DOHH2 (cell line): Measurements from ENCODE around the gene PTPN18.

ENCODE experiments used
- H3F3A ChIP-seq: fragments of 200-600 bp; sonication (generic), shearing (Covaris generic); 2 replicates; pipeline ENCODE4 v1.6.0; 2016; ENCODE audit warnings: antibody characterized with exemption, mild to moderate bottlenecking; ENCODE audit not compliant: control insufficient read depth, insufficient read depth
- H3K27ac ChIP-seq: fragments of 200-600 bp; sonication (generic); 2 replicates; pipeline ENCODE4 v1.5.1; 2014; ENCODE audit warnings: low read depth, mild to moderate bottlenecking, low read length, moderate library complexity
- H3K27me3 ChIP-seq: fragments of 200-600 bp; sonication (generic); 2 replicates; pipeline ENCODE4 v1.6.1; 2014; ENCODE audit warnings: mild to moderate bottlenecking, low read length, mixed read lengths; ENCODE audit not compliant: control insufficient read depth
- H3K36me3 ChIP-seq: fragments of 200-600 bp; sonication (generic); 2 replicates; pipeline ENCODE4 v1.6.1; 2014; ENCODE audit warnings: mild to moderate bottlenecking, low read length, moderate library complexity, mixed read lengths; ENCODE audit not compliant: control insufficient read depth
- H3K4me1 ChIP-seq: fragments of 200-600 bp; sonication (generic); 2 replicates; pipeline ENCODE4 v1.6.1; 2014; ENCODE audit warnings: mild to moderate bottlenecking, low read length, mixed read lengths; ENCODE audit not compliant: control insufficient read depth
- H3K4me2 ChIP-seq: fragments of 200-600 bp; sonication (generic); 2 replicates; pipeline ENCODE4 v1.6.0; 2014; ENCODE audit warnings: mild to moderate bottlenecking, low read length, moderate library complexity
- H3K4me3 ChIP-seq: fragments of 200-600 bp; sonication (generic); 2 replicates; pipeline ENCODE4 v1.5.1; 2014; ENCODE audit warnings: mild to moderate bottlenecking, low read length, mixed read lengths
- H3K79me2 ChIP-seq: fragments of 200-600 bp; sonication (generic); 2 replicates; pipeline ENCODE4 v1.6.1; 2014; ENCODE audit warnings: mild to moderate bottlenecking, low read length, mixed read lengths; ENCODE audit not compliant: control insufficient read depth
- H3K9me2 ChIP-seq: fragments of 200-600 bp; sonication (generic); replicated peaks from 2 replicates; pipeline ENCODE4 v1.6.1; 2014; ENCODE audit warnings: mild to moderate bottlenecking, low read length, mixed read lengths; ENCODE audit not compliant: control insufficient read depth
- H3K9me3 ChIP-seq: fragments of 200-600 bp; sonication (generic); 2 replicates; pipeline ENCODE4 v1.6.1; 2014; ENCODE audit warnings: antibody characterized with exemption, low read length, mixed read lengths; ENCODE audit not compliant: control insufficient read depth, insufficient read depth
- H4K20me1 ChIP-seq: fragments of 200-600 bp; sonication (generic); 2 replicates; pipeline ENCODE4 v1.6.0; 2014; ENCODE audit warnings: low read depth, mild to moderate bottlenecking, antibody characterized with exemption, low read length, moderate library complexity; ENCODE audit not compliant: control insufficient read depth, insufficient read depth
- EZH2phosphoT487 ChIP-seq: fragments of 200-600 bp; sonication (generic); IDR thresholded peaks from 2 replicates; pipeline ENCODE4 v1.6.1; 2017; ENCODE audit warnings: borderline replicate concordance, mild to moderate bottlenecking, antibody characterized with exemption, low read length, moderate library complexity, mixed read lengths
- TF ChIP-seq, protein P1 (sequence below): fragments of 200-600 bp; sonication (generic); IDR thresholded peaks from one replicate; pipeline ENCODE4 v1.5.1; 2014; ENCODE audit warnings: antibody characterized with exemption, mild to moderate bottlenecking, low read depth, low read length; ENCODE audit not compliant: poor library complexity, severe bottlenecking

Gene PTPN18

DNA sequence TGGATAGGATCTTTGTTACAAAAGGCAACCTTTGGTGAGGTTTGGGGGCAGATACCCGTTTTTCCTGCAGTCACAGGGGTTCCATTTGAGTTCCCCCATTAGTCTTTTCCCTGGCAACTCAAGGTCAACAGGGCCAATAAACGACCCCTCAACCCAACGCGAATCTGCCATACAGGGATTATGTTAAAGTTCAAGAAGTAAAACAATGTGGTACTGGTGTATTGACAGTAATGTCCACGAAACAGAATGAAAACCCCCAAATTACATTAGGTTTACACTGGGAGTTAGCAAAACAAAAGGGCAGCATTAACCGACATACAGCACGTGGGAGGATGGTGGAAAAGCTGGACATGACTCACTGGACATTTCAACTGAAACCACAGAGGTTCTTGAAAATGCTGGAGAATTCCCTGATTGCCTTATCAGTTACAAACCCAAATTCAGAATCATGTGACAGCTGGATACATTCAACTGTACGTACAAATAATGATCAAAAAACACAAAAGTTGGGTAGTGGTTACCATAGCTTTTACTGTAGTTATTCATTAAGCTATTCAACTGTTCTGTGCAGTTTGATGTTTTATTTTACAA is 18.0 kb upstream of the PTPN18 start:
- Histone ChIP-seq H3K36me3 (peaks cover 45% of the 10 kb centered on the region), H3F3A (peaks cover 13% of the 10 kb centered on the region), H3K9me2 (no peaks in the 10 kb centered on the region), H3K9me3 (no peaks in the 10 kb centered on the region), H3K79me2 (peaks cover 28% of the 10 kb centered on the region), H3K4me3 (peak overlapping the region; percentile 53; the same call in 1 of the 2 replicates), H3K27me3 (no peaks in the 10 kb centered on the region), H3K27ac (0 out of 2 replicates have a peak overlapping the region, but pooled peaks have one; percentile 5), H3K4me1 (peaks cover 42% of the 10 kb centered on the region), H3K4me2 (peak overlapping the region; percentile 61), H4K20me1 (no peaks in the 10 kb centered on the region)
- TF ChIP-seq, protein P1, sequence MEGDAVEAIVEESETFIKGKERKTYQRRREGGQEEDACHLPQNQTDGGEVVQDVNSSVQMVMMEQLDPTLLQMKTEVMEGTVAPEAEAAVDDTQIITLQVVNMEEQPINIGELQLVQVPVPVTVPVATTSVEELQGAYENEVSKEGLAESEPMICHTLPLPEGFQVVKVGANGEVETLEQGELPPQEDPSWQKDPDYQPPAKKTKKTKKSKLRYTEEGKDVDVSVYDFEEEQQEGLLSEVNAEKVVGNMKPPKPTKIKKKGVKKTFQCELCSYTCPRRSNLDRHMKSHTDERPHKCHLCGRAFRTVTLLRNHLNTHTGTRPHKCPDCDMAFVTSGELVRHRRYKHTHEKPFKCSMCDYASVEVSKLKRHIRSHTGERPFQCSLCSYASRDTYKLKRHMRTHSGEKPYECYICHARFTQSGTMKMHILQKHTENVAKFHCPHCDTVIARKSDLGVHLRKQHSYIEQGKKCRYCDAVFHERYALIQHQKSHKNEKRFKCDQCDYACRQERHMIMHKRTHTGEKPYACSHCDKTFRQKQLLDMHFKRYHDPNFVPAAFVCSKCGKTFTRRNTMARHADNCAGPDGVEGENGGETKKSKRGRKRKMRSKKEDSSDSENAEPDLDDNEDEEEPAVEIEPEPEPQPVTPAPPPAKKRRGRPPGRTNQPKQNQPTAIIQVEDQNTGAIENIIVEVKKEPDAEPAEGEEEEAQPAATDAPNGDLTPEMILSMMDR = no peak
- no peak for TF ChIP-seq EZH2phosphoT487

DNA sequence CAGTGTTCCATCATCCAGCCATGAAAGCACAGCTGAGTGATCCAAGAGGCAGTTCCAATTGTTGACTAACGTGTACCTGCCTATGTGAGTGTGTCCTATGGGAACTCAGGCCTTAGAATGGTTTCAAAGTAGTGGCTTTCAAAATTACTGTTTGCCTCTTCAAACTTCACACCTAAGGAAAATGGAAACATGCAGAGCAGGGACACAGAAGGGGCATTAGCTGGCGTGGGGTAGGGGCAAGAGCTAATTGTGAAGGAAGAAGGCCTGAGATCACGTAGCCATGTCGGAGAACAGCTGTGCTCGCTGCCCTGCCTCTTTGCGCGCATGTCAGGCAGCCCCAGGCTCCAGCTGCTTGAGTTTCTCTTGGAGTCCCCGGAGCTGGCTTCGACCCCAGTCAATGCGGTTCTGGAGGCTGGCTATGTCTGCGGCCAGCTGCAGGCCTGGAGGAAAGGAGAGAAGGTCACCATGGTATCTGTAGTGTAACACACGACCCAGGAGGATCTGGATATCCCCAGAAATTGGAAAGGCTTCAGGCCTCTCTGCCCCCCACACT is 17.0 kb upstream of the PTPN18 start:
- Histone ChIP-seq H3K79me2 (peaks cover 38% of the 10 kb centered on the region), H3K9me2 (no peaks in the 10 kb centered on the region), H3K4me3 (no peak overlapping the region), H3K9me3 (no peaks in the 10 kb centered on the region), H3K27me3 (no peaks in the 10 kb centered on the region), H3K27ac (no peak overlapping the region), H3K4me2 (no peak overlapping the region), H4K20me1 (no peaks in the 10 kb centered on the region), H3F3A (peaks cover 20% of the 10 kb centered on the region), H3K4me1 (peaks cover 40% of the 10 kb centered on the region), H3K36me3 (peaks cover 56% of the 10 kb centered on the region)
- TF ChIP-seq, protein P1 = no peak
- no peak for TF ChIP-seq EZH2phosphoT487

DNA sequence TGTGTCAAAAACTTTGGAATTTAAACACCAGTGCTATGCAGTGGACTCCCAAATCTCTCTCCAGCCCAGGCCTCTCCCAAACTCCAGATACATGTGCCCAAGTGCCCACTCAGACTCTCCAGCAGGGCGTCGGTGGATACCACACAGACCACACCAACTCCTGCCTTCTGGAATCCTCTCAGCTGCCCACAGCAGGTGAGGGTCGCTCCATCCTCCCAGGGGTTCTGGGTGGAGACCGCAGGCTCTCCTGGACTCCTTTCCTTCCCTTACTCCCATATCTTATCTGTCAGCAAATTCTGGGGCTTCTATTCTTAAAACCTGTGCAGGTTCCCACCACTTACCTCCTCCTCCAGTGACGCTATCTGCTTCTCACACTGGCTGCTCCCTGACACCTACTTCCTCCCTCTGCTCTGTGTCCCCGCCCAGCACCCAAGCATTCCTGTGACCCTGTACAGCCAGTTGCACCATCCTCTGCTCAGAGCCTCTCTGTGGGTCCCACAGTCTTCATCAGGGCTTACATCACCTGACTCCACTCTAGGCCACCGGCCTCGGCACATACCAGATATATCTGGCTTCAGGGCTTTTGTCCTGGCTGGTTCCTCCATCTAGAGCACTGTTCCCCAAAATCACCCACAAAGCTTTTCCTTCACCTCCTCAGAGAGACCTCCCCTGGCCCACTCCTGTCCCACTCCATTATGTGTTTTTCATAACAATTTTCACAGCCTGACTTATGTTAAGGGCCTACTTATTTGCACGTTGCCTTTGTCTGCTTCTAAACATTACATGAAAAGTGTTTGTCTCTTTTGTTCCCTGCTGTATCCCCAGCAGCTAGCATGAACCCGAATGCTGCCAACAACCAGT is 15.7 kb upstream of the PTPN18 start:
- Histone ChIP-seq H3K4me3 (peak overlapping the region; percentile 86), H3K9me2 (no peaks in the 10 kb centered on the region), H3K27ac (no peak overlapping the region), H3K4me1 (peaks cover 50% of the 10 kb centered on the region), H3K4me2 (peak overlapping the region; percentile 97), H3K36me3 (peaks cover 68% of the 10 kb centered on the region), H3K79me2 (peaks cover 51% of the 10 kb centered on the region), H4K20me1 (no peaks in the 10 kb centered on the region), H3K9me3 (no peaks in the 10 kb centered on the region), H3F3A (peaks cover 32% of the 10 kb centered on the region), H3K27me3 (no peaks in the 10 kb centered on the region)
- no peak for TF ChIP-seq EZH2phosphoT487
- TF ChIP-seq, protein P1 = no peak
